Left cardiac atrium (tissue), 2 donors: ENCODE measurements around the gene PRPF18. TPM values are rescaled to one million over a fixed set of nuclear protein-coding genes. Genes with fewer than 3 reads are reported as not detected.

Experiments used
- total RNA-seq, 2 donors: library from RNA; stranded (reverse); fragmentation: NEBNext Ultra II Directional; extraction: Animal tissue kit (Norgen Biotek cat#: 25700); gene quantifications; one replicate each; pipeline ENCODE4 v1.2.1, GENCODE V29; 2021
- donor health status: DM: no; HTN: yes; CAD: no; lungs with severe emphysema.
- donor health status: DM: yes; HTN: yes; CAD: no.

Gene PRPF18
- total RNA-seq, 2 donors from 2014 or later, result 14.3 to 15.2 TPM

Other genes with a start within 250 kb of the PRPF18 start
- gene SEPHS1, start 238.7 kb upstream of the PRPF18 start, total RNA-seq, result 10 to 100 TPM; 29.0 to 31.3 TPM
- gene BEND7, start 58.0 kb upstream of the PRPF18 start, total RNA-seq, result 10 to 100 TPM; 16.2 to 17.9 TPM